Renal cortex interstitium (tissue), 11 donors: ENCODE measurements around the gene MAPK9. TPM values are rescaled to one million over a fixed set of nuclear protein-coding genes. Genes with fewer than 3 reads are reported as not detected.
"Not testable (repeated sequence)": the region's sequence is repeated elsewhere in the genome, so short reads cannot be mapped to it uniquely, and the experiment has no call there.

Experiments used
- DNase-seq, 11 donors: peaks; one replicate each; pipeline ENCODE4 v3.0.0-alpha.2; 2013; ENCODE audit warnings: low read depth in 9 of 11, low spot score in 4 of 11; ENCODE audit errors: extremely low read depth in 1 of 11
- polyA plus RNA-seq, 3 donors: library from polyadenylated mRNA; unstranded; fragments of 120-200 nt; gene quantifications; one replicate each; pipeline ENCODE4 v1.2.1, GENCODE V29; 2013; ENCODE audit not compliant: insufficient read length in 3 of 3

MAPK9 gene
- polyA plus RNA-seq, 3 donors, result 37.1 to 37.5 (median 37.3) TPM

GRCh38 chr5:180304016-180304292, 12.1 kb upstream of the MAPK9 start:
- no peak for DNase-seq

GRCh38 chr5:180303226-180304015, 11.5 kb upstream of the MAPK9 start:
- DNase-seq, result no peak

- DNase-seq, result no peak
Measured at GRCh38 chr5:180302256-180302655, 10.4 kb upstream of the MAPK9 start.

GRCh38 chr5:180301253-180301652, 9.4 kb upstream of the MAPK9 start:
- no peak for DNase-seq

GRCh38 chr5:180299526-180299925, 7.6 kb upstream of the MAPK9 start:
- no peak for DNase-seq

GRCh38 chr5:180299014-180299413, 7.1 kb upstream of the MAPK9 start:
- DNase-seq, result not testable (repeated sequence)

GRCh38 chr5:180297587-180298282, 5.9 kb upstream of the MAPK9 start:
- no peak for DNase-seq

- no peak for DNase-seq
Measured at GRCh38 chr5:180296771-180297170, 4.9 kb upstream of the MAPK9 start.

- no peak for DNase-seq
Measured at GRCh38 chr5:180294913-180295555, 3.2 kb upstream of the MAPK9 start.

- DNase-seq, result no peak
Measured at GRCh38 chr5:180294411-180294810, 2.5 kb upstream of the MAPK9 start.

GRCh38 chr5:180291234-180291940, 496 bp downstream of the MAPK9 start:
- no peak for DNase-seq

- DNase-seq, result no peak
Measured at GRCh38 chr5:180290568-180291233, 1.2 kb downstream of the MAPK9 start.

- DNase-seq, result no peak
Measured at GRCh38 chr5:180289966-180290365, 1.9 kb downstream of the MAPK9 start.

- no peak for DNase-seq
Measured at GRCh38 chr5:180289433-180289832, 2.5 kb downstream of the MAPK9 start.

GRCh38 chr5:180287868-180288267, 4.0 kb downstream of the MAPK9 start:
- DNase-seq, result no peak

GRCh38 chr5:180287404-180287803, 4.5 kb downstream of the MAPK9 start:
- DNase-seq, result no peak

- DNase-seq, result no peak
Measured at GRCh38 chr5:180284149-180284548, 7.7 kb downstream of the MAPK9 start.

- no peak for DNase-seq
Measured at GRCh38 chr5:180283026-180283615, 8.8 kb downstream of the MAPK9 start.

GRCh38 chr5:180282281-180282680, 9.6 kb downstream of the MAPK9 start:
- no peak for DNase-seq
